ENCODE data around the gene AAGAB.

Gene AAGAB

DNA sequence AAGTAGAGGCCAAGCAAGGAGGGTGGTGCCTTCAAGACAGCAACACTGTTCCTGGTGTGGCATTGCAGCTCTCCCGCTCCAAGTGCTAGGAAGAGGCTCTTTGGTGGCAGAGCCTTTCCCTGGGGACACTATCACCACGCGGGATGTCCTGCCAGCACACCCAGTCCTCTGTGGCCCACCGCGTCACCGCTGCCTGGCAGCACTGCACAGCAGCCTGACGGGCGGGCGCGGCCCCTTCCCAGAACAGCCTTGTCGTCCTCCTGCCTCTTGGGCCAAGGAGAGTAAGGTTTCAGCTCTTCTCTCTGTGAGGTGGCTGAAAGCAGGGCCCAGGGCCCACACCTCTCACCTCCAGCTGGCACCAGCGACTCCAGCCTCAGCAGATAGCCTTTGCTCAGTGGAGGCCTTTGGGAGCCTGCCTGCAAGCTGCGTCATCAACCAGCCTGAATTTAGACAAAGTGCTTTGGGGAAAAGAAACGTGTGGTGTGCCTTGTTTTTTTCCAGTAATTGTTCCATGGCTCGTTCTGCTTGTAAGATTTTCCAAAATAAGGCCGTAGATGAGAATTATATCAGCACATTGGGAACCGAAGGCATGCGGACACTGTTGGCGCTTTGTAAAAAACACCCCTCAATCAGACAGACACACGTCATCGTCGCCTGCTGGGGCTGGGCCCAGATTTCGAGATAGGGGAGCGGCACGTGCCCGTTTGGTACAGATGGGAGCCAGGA is 65.0 kb downstream of the AAGAB start:
- no peak for DNase-seq

DNA sequence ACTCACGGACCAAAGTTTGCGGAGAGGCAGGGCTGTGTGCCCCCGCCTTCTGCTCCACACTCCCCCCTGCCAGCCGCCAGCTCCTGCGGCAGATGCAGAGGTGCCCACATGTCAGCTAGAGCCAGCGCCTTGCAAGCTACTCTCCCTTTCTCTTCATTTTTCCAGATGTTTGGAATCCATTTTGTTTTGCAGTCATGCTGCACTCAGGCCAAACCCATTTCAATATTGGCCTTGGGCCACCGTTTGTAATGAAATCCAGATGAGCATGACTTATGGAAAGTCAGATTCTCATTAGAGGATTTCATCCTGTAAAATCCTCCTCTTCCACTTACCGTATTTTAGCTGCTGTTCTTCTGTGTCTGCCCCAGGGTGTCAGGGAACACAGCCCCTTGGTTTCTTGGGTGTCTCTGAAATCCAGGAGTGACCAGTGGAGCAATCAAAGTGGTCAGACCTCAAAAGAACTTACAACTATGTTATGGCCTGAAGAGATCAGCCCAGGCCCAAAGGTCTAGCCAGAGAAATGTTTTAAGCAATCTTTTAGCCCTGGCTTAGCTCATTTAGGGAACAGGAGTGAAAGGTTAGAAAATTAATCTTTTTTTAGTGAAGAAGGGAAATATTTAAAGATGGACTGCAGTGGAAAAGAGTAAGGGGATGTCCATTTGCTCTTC is 65.8 kb downstream of the AAGAB start:
- no peak for DNase-seq

DNA sequence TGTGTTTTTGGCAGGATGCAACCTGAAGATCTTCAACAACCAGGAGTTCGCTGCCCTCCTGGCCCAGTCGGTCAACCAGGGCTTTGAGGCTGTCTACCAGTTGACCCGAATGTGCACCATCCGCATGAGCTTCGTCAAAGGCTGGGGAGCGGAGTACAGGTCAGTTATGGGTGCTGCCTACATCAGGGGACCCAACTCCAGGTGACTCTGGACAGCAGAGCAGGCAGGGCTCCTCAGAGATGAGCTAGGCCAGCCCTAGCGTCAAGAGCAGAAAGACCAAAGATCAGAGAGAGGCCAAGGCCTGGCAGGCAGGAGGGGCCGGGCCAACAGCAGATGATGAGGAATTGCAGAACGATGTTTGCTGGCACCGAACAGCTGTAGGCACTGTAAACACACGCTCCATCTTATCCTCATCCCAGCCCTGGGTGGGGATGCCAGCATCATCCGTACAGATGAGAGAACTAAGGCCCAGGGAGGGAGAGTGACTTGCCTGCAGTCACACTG is 67.1 kb downstream of the AAGAB start:
- DNase-seq = no peak

DNA sequence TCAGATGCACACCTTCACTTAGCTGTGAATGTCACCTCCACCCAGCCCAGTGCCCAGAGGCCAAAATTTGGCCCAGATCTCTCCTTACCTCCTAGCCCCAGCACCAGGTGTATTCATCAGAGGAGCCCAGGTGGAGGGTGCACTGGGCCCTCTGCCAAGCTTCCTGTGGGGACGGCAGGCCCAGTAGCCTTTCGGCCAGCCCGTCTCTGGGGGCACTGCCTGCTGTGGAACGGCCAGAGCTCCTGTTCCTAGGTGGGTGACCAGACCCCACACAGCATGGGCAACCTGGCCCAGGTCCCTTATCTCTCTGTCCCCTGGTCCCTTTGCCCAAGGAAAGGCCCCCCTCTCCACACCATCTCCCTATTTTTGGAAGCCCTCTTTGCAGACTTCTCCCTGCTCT is 67.8 kb downstream of the AAGAB start:
- no peak for DNase-seq

DNA sequence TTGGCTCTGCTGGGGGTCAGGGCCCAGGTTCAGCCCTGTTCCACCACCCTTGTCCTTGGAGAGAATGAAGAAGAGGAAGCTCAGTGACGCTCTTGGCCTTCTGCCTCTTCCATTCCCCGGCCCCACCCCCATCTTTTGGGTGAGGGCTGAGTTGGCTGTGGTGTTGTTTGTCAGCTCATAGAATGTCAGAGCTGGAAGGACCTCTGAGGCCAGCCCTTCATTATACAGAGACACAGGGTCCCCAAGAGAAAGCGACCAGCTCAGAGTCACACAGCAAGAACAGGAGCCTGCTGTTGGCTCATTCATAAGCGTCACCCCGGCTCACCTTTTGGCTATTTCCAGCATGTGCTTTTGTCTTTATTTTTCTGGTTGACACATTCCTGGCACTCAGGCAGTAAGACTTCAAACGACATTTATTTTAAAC is 68.2 kb downstream of the AAGAB start:
- DNase-seq = peak in 13 of 56 donors; percentile 14 to 58 (median 29)

DNA sequence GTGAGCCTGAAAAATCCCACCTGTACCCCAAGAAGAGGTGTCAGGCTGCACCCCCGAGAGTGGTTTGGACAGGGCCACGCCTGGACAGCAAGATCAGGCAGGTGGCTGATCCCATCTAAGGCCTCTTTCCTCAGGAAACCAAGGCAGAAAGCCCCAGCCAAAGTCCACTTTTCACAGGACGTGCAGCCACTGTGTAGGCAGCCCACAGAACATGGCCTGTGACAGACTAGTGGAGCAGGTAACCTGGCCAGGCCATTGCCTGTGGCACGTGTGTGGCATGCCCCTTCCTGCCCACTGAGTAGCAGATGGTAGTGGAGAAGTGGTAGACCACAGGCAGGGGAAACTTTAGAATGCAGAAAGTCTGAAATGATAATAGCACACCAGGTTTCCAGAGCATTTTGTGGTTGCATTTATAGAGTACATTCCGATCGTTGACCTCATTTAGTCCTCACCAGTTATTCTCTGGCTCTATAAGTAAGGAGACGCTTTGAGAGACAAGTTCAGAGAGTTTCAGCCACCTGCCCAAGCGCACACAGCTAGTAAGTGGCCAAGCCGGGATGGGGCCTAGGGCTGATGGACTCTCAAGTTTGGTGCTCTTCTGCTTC is 68.7 kb downstream of the AAGAB start:
- no peak for DNase-seq

DNA sequence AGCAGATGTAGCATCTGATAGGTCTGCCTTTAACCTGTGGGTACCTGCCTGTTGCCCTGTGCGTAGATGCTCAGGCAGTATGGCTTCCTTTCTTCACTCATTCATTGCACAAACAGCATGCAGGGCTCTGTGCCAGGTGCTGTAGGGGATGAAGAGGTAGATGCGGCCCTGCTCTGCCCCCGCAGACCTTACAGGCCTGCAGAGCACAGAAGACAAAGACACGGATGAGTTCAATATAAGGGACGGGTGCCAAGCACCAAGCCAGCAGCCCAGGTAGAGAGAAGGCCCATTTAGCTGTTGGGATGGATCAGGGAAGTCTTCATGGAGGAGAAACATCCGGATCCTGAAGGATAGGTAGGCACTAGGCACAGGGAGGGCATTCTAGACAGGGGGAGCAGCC is 69.4 kb downstream of the AAGAB start:
- DNase-seq = no peak

DNA sequence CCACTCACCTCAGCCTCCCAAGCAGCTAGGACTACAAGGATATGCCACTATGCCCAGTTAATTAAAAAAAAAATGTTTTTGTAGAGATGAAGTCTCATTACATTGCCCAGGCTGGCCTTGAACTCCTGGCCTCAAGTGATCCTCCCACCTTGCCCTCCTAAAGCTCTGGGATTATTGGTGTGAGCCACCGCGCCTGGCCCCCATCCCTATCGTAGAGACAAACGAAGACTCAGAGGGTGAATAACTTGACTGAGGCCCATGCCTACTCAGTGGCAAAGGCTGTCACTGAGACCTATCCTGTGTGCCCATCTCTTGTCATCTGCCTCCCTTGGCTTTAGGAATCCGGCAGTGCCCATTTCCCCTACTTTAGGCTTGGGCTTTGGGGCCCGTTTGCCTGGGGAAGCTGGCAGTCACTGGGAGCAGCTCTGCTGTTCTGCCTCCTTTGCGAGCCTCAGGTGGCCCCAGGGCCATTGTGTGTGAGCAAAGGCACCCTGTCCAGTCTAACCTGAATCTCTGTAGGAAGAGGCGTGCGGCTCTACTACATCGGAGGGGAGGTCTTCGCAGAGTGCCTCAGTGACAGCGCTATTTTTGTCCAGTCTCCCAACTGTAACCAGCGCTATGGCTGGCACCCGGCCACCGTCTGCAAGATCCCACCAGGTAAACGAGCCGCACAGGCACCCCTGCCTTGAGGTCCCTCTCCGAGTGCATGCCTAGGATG is 70.1 kb downstream of the AAGAB start:
- DNase-seq = no peak

DNA sequence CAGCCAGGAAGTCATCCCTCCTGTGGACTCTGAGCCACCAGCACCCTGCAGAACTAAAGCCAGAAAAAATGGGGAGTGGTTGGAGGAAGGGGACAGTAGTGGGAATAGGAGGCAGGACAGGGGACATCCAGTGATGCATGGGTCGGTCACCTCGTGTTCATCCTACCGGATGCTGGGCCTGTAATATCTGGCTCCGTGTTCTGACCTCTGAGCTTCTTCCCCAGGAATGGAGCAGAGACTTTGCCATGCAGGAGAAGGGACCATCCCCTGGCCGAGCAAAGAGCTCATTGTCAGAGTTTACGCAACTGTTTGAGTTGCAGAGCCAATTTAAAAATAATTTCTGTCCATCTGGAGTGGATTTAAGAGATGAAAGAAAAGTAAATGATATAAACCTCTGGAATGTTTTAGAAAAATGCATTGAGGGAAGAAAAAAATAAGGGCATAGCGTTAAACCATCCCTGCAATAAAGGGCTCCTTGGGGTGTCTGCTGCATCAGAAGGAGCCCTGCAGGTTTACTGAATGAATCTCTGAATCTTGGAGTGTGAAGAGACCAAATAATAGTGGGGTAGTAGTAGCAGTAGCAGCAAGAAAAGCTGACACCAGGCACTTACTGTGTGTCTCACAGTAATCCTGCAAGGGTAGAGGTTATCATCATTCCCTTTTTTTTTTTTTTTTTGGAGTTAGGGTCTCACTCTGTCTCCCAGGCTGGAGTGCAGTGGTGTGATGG is 70.9 kb downstream of the AAGAB start:
- no peak for DNase-seq

DNA sequence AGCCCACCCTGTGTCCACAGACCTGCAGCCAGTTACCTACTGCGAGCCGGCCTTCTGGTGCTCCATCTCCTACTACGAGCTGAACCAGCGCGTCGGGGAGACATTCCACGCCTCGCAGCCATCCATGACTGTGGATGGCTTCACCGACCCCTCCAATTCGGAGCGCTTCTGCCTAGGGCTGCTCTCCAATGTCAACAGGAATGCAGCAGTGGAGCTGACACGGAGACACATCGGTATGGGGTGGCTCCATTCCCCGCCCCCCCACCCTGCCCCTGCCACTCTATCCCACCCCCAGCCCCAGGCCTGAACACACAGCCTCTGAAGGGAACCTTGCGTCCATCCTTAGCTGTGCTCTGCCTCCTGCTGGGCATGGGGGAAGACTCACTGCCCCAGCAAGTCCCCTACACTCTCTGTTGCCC is 73.2 kb downstream of the AAGAB start:
- DNase-seq = no peak

DNA sequence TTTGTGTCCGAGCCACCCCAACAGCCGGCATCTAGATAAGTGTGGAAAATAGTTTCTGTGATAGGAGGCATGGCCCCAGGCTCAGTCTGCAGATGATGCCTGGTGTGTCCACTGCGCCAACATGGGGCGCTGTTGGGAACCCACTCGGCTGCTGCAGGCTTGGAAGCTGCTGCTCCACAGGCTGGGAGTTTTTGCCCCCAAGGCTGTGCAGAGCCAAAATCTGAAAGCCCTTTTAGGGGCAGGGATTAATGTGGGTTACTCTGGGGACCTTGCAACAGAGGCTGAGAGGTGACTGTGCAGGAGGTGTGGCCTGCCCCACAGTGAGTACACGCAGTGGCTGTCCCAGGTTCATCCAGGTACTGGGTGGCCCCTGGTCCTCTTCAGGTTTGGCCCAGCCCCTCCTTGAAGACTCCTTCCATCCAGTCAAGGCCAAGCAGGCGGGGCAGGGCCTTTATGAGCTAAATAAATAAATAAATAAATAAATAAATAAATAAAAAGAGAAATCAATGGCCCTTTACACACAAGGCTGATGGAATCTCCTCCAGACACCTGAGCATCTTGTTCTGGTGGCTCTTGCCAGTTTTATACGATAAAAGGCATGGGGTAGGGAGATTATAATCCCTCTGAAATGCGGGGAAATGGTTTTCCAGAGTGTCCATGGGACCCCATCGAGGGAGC is 73.8 kb downstream of the AAGAB start:
- no peak for DNase-seq

DNA sequence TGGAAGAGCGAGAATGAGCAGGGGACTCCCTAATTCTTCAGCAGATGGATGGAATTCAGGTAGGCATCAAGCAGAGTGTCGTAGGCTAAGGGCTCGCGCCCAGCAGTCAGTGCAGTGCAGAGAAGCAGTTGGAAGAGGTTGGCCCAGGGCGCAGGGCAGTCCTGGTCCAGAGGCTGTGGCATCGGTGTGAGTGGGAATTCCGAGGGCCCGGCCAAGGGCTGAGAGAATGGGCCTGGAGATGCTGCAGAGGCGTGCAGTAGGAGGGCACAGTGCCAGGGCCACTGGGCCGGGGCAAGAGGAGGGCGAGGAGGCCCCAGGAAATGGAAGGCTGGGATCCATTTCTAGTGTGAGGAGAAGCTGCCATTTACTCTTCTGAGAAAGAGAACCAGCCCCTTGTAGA is 74.4 kb downstream of the AAGAB start:
- DNase-seq = no peak

DNA sequence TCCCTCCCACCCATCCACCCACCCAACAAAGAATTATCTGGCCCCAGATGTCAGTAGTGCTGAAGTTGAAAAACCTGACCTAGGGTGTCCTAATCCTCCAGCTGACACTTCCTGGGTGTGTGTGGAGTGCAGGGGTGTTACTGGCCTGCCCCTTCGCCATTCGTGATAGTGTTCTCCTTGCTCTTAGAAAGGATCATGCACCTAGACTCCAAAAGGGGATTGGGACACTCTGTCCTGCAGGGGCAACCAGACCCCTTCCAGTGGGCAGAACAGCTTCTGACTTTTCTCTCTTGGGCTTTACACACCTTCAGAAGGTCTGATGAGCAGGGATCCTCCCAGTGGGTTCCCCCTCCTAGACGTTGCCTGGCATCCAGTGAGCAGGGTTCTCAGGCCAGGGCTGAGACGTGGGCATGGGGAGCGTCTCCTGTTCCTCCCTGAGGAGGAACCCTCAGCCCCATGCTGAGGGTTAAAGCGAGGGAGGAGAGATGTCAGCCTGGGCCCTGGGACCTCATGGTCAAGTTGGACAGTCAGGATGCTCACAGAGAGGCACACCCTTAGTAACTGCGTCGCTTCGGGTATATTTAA is 75.0 kb downstream of the AAGAB start:
- no peak for DNase-seq

DNA sequence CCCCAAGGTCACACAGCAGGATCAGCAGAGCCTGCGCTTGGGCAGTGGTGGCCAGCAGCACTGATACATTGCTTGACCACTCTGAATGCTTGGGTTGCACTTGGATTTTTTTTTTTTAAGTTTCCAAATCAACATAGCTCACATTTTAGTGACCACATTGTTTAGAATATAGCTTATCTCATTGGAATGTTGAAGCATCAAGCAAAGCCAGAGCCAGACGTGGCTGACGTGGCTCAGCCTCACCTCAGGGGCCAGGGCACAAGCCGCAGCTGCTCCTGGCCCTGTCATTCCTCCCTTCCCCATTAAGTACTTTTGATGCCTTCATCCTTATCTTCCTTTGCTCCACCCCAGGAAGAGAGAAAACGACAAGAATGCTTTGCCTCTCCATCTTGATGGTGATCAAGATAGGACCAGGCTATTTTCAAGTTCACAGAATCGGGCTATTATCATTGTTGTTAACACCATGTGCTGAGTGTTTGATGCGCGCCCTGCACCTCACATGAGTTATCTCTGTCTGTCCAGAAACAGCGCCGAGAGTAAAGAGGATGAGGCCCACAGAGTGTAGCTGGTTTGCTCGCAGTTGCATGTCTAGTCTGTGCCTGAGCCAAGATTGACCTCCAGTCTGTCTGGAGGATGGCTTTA is 75.8 kb downstream of the AAGAB start:
- DNase-seq = no peak

DNA sequence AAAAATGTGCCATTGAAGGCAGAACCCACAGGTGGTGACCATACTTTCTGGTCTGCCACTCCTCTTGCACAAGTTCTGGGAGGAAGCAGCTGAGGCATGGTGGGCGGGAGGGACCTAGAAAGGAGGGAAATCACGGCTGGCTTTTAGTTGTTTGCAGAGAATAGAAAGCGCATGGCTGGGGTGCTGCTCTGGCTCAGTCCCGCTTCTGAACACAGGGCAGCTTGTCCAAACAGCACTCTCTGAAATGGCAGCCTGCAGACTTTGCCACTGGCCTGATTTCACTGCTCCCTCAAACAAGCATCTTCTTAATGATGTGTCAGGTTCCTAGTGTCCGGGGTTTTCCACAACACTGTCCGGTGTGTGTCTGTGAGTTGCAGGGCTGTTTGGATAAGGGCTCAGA is 76.7 kb downstream of the AAGAB start:
- DNase-seq = no peak

DNA sequence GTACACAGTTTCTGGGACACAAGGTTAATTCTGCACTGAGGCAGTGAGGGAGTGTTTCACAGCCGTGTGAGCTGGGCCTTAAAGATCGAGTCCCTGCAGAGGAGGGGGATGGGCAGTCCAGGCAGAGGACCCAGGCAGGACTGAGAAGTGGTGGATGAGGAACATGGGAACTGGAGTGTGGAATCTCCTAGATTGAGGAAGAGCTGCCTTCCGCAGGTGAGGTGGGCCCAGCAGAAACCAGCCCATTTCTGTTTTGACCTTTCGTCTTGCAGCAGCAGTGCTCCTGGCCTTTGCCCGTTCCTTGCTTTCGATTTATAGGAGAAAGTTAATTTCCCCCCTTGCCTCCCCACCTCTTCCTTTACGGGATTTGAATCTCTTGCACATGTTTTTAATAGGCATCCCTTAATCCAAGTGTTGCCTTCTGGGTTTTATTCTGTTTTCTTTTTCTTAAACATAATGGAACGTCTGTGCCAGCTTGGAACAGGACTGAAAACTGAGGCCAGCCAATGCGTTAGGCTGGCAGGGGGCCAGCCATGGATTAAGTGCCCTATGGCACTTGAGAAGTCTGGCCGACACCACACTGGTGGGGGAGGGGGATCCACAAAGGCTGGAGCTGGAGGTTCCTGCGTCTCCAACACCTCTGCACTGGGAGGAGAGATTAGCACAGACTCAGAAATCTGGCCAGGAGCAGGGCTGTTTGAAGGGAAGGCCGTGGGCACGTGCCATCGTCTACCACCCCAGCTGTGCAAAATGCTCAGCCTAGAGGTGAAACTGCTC is 78.1 kb downstream of the AAGAB start:
- peak in 7 of 56 donors; percentile 13 to 38 (median 27) for DNase-seq

DNA sequence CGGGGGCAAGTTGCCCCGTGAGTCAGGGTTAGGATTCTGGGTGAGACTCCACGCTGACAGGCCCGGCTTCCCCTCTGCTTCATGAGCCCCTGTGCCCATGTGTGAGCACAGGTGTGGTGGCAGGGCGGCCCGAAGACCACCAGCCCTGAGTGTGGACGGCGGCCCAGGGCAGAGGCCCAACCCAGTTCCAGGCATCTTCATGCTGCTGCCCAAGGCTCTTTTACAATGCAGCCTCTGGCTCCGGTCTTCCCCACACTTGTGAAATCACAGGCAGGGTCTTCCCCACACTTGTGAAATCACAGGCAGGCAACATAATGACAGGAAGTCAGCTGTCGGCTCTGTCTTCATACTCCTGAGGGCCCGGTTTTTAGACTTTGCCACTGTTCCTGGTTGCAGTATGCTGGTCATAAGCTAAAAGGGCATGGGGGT is 78.8 kb downstream of the AAGAB start:
- peak in 1 of 56 donors; percentile 28 for DNase-seq

DNA sequence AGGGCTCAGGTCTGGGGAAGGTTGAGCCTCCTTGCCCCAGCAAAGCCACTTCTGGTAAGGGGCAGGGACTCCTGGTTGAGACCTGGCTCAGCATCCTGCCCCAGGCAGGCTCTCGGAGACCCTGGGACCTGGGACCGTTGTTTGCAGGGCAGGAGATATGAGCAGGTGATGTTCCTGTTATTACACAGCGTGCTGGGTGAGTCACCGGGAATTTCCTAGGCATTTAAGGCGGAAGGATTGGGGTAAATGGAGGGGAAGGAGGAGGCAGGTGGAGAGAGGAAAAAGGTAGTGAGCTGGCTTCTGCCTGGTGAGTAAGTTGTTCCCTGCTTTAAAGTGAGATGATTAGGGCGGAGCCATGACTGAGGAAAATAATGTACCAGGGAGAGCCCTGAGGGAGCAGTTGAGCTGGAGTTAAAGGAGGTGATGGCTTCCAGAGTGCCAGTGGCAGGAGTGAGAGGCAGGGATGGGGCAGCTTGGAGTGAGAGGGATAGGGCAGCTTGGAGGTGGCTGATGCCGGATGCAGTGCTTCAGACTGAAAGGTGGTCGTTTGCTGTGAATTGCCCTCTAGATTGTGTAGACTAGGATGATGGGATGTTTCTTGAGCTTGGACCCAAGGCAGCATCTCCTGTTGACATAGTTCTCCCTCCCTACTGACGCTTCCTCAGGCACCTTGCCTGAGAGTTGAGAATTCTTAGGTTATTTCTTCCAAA is 79.4 kb downstream of the AAGAB start:
- no peak for DNase-seq
